AG20443 (cell line): ENCODE measurements around the gene ZNF580.

Source experiments
- DNase-seq: peaks from one replicate; pipeline ENCODE4 v3.0.0; 2012; ENCODE audit warnings: low spot score, mixed read lengths

The ZNF580 gene

DNA sequence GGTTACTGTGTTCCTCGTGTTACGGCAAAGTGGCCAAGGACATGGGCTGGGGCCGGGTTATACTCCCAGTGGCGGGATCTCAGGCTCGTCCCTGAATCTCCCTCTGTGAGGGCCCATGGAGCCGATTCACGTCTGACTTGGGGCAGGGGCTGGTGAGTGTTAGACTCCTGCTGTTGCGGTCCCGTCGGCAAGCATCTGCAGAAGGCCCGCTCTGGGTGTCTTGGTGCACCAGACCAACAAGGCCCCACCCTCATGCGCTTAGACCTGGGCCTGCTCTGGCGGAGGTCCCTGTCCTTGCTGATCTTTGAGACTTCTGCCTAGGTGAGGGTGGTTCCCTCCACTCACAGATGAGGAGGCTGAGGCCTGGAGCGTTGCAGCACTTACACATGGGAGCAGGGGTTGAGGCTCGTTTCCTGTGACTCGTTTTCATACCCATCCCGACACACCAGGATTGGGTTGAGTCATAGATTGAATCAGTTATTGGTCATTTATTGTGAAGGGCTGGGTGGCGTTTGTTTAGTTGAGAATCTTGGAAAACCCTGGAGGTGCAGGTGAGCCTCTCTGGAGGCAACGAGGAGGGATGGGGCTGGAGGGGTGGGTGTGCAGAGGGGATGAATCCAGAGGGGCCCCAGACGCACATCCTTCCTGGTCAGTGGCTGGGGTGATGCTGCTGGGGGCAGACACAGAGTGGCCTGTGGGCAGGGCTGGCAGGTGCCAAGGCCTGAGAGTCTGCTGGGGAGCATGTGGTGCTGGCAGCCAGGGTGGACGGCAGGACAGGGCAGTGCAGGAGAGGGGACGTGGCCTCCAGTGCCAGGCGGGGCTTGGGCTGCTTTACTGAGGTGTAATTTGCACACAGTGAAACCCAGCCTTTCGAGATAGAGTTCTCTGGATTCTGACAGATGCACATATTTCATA, 38.8 kb downstream of the ZNF580 start:
- no peak for DNase-seq

DNA sequence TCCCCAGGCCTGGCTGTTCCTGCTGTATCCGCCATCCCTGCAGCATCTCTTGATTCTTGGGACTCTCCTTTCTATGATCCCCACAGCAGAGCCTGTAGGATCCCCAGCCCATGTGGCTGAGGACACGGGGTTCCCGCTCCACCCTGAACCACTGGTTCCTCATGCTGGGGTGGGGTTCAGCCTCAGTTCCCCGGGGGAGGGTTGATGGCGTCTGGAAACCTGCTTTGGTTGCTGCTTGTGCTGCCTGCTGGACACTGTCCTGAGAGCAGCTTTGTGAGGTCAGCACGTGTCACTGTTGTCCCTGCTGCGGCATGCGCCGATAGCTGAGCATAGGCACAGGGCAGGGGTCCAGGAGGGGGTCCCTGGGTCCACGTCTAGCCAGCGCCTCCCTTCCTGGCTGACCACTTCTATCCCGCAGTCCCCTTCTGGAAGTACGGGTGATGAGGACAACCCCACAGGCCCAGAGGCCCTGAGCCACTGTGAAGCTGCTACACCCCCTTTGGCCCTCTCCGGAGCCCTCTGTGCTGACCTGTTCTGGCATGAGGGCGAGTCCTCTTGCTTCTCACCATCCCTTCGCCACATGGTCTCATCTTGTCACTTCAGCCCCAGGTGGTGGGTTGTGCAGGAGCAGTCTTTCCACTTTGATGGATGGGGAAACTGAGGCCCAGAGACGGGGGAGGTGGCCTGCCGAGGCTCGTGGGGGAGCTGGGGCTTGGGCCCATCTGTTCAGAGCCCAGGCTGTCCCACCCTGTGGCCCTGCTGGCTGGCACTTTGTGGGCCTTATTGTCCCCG, 39.7 kb downstream of the ZNF580 start:
- no peak for DNase-seq

DNA sequence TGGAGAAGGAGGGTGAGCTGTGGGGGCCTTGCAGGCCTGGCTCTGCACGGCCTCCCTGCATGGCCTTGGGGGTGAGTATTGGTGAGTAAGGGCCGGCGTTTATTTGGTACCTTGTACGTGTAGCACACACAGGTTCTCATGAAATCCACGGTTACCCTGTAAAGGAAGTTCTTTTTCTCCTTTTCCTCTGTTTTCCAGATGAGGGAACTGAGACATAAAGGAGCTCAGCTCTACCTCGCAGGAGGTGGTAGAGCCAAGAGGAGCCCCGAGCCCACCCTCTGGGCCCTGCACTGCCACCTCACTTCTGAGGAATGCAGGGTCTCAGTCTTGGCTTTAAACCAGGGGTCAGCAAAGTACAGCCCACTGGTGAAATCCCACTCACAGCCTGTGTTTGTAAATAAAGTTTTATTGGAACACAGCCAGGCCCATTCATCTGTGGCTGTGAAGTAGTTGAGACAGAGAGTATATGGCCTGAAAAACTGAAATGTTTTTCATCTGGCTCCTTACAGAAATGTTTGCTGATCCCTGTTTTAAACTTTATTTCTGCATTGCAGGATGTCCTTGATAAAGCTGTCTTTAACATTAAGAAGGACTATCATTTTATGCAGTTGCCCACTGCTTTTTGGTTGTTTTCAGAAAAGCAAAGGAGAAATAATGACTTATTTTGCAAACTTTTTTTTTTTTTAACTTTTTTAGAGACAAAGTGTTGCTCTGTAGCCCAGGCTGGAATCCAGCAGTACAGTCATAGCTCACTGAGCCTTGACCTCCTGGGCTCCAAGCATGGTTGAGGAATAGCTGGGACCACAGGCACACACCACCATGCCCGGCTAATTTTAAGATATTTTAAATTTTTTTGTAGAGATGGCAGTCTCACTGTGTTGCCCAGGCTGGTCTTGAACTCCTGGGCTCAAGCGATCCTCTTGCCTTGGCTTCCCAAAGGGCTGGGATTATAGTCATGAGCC, 40.6 kb downstream of the ZNF580 start:
- DNase-seq = no peak

DNA sequence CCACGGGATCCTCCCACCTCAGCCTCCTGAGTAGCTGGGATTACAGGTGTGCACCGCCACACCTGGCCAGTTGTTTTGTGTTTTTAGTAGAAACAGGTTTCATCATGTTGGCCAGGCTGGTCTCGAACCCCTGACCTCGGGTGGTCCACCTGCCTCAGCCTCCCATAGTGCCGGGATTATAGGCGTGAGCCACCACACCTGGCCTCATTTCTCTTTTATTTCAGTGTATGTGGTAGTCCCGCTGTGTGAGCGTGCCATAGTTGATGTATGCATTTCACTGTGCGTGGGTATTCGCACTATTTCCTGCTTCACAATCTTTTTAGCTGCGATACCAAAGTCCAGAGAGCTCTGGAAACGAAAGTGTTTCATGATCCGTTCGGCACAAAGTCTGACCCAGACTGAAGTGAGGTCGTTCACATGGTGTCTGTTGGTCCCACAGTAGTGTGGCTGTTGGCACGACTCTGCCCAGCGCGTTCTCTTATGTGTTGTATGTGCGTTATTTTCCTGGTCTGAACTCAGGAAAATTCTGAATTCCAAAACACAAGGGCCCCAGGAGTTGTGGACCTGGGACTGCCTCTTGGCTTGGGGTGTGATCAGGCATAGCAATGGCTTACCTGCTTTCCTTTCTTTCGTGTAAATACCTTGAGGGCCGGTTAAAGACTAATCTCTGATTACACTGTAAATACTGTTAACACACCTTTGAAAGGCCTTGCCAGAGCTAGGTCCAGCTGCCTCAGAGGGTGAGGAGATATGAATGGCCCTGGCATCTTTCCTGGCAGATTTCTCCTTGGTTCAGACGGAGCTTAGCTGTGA, 42.9 kb downstream of the ZNF580 start:
- DNase-seq = no peak

DNA sequence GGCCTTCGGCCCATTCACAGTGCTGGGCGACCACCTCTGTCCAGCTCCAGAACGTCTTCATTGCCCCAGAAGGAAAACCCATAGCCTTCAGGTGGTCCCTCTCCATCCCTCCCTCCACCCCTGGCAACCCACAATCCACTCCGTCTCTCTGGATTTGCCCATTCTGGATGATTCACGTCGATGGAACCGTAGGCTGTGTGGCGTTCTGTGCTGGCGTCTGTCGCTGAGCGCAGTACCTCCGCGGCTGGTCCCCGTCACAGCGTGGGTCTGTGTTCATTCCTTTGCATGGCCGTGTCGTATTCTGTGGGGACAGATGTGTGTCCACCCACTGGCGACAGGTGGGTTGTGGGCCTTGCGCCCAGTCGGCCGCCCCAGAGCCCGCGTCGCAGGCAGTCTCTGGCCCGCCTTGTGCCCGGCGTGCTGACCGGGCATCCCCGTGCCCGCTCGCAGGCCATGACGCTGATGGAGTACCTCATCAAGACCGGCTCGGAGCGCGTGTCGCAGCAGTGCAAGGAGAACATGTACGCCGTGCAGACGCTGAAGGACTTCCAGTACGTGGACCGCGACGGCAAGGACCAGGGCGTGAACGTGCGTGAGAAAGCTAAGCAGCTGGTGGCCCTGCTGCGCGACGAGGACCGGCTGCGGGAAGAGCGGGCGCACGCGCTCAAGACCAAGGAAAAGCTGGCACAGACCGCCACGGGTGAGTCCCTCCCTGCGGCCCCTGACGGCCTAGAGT, 44.3 kb downstream of the ZNF580 start:
- DNase-seq = no peak

DNA sequence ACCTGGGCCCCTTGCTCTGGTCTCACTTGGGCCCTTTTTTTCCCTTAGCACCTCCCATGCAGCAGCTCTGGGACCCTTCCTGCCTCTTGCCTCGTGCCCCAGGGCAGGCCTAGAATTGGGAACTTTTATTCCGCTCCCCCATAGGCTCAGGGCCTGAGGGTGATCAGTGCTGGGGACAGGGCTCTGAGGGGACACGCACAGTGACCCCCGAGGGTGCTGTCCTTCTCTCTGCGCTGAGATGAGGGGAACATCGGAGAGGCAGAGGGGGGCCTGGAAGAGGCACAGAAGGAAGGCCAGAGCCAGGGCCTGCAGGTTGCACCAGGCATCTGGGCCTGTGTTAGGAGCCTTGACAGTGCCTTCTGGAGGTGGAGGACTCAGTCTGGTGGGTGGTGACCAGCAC, 45.0 kb downstream of the ZNF580 start:
- DNase-seq = no peak

DNA sequence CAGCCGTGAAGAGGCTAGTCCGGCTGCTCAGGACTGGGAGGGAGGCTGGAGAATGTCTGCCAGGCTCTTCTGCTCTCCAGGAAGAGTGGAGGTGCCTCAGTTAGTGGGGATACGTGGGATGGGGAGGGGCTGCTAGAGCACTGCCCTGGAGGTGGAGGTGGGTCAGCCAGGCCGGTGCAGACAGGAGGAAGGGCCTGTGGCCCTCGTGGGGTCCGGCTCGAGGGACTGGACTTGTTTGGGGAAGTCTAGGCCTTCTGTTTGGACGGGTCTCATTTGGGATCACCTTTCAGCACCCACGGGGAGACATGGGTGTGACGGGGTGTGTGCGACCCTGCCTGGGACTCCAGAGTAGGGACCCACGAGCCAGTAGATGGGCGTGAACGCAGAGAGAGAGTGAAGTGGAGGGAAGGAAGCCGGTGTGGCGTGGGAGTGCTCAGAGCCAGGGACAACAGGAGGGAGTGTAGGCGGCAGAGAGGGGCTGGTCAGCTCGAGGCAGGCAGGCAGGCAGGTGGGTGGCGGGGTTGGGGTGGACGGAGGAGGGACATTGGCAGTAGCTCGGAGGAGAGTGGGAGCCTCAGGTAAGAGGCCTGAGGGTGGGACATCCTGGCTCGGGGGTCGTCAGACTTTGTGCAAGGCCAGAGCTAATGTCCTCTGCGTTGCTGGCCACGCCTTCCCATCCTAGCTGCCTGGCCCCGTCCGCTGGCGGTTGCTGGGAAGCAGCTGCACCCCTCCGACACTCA, 45.7 kb downstream of the ZNF580 start:
- no peak for DNase-seq

DNA sequence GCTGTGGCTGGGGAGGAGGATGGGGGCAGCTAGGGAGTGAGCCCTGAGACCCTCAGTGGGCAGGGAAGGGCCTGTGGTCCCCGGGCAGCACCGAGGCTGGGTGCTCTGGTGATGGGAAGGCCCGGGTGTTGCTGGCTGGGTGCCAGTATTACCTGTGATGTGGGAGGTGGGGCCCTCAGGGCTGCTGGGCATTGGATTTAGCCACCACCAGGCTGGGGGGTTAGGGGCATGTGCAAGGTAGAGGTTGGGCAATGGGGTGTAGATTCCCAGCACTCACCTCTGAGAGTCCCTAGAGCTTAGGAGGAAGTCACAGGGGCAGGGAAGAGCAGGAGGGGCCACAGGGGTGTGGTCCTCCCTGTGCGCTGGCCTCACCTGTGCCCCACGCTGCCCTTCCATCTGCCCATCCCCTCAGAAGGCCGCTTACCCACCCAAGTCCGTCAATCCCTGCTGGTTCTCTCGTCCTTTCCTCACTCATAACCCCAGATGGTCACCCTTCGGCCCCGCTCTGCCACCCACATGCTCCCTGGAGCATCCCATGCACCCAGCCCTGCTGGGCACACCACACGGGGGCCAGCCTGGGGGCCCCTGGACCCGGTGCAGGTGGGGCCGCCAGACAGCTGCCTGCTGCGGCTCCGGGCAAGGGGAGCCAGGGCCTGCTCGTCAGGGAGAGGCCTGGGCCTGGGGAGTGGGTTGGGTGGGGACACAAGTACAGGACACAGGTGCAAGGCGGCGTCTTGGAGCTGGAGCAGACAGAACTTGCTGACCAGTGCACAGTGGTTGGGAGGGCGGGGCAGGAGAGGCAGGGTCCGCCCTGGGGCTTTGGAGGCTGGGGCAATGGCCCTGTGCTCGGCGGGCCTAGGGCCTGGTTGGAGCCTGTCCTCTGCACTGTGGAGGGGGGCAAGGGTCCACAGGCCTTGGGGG, 46.7 kb downstream of the ZNF580 start:
- no peak for DNase-seq

DNA sequence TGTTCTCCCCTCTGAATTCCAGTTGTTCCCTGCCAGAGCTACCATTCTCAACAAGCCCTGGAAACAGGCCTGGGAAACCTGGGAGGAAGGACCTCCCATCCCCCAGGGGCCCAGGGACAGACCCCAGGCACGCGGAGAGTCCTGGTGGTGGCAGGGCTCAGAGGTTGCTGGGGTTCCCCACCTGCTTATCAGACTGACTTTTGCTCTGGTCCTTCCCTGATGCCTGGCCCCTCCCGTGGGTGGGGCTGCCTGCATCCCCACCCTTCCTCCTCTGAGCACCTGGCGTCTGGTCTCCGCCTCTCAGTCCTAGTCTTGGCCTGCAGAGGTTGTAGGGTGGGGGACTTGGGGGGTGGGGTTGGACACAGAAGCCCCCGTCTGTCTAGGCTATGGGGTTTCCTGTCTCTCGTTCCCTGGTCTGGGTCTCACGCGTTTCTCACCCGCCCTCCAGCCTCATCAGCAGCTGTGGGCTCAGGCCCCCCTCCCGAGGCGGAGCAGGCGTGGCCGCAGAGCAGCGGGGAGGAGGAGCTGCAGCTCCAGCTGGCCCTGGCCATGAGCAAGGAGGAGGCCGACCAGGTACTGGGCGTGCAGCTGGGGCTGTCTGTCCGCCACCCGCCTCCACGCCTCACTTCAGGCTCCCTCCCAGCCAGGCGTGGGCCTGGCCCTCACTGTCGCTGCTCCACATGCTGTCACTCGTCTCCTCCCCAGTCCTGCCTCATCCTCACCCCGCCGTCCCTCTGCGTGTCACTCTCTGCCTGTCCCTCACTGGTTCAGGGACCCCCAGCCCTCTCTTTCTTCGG, 47.8 kb downstream of the ZNF580 start:
- no peak for DNase-seq

DNA sequence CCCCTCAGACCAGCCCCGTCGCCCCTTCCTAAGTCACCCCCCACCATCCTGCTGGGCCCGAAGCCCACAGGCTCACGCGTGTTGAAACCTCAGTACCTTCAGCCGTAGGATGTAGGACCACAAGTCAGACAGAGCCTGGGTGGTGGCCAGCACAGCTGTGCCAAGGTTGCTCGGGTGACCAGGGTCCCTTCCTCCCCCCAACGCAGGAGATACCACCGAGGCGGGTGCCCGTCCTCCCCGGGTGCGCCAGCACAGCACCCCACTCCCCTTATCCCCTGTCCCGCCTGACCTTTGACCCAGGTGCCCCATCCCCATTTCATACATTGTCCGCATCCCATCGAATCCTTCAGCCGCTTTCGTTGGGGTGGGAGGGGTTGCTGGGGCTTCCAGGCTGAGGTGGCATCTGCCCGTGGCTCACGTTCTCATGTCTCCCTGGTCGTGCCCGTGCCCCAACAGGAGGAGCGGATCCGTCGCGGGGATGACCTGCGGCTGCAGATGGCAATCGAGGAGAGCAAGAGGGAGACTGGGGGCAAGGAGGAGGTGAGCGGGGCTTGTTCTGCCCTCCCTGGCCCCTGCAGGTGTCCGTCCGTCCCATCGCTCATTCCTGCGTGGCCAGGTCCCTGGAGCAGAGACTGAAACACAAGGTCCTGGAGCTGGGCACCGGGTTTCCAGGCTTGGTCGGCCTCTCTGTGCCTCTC, 48.8 kb downstream of the ZNF580 start:
- DNase-seq = no peak

DNA sequence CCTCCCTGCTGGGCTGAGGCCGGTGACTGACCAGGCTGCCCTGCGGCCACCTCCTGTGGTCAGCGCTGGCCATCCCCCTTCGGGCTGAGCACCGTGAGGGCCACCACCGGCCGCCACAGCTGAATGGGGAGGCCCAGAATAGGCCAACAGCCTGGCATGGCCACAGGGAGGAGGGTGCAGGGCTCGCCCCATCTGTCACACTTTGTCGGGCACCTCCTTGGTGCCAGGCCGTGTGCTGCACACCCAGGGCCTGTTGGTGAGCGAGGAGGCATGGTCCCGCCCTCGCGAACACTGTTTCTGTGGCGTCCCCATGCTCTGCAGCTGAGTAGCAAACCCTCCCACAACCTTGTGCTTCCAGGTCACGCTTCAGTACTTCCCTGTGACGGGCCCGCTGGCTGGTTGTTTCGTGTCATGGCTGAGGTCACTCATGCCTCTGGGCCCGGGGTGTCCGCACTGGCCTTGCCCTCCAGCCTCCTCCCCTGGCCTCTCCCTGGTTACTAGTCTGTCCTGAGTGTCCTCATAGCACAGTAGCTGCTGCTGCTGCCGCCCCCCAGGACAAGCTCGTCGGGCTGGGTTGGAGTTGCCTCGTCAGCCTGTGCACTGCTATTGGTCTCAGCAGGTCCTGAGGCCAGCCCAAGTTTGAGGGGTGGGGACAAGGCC, 49.4 kb downstream of the ZNF580 start:
- DNase-seq = no peak

DNA sequence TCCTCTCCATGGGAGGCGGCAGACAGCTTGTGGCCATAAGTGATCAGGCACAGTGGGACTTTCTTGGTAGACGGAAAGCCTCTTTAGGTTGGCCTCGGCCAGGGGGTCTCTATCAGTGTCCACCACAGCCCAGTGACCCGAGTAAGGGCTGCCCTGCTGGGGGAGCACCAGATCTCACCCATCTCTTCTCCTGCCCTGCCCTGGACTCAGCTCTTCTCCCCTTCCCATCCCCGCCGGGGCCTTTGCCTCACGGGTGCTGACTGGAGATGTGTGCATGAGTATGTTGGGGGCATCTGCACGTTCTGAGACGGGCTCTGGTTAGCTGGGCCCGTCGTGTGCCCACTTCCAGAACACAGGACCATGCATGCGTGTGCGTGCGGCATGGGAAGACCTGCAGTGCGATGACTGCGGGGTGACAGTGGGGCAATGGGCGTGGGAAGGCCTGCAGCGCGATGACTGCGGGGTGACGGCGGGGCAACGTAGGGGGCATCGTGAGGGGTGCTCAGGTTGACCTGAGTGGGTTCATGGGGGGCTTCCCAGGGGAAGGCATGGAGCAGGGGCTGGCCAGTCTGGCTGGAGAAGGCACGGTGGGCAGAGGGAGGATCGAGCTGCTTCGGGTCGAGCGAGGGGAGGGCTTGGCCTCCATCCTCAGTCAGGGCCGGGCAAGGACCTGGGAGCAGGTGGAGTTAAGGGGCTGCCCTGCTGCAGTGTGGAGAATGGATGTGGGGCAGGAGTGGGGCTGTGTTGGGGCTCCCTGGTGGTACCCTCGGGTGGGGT, 50.2 kb downstream of the ZNF580 start:
- DNase-seq = no peak

DNA sequence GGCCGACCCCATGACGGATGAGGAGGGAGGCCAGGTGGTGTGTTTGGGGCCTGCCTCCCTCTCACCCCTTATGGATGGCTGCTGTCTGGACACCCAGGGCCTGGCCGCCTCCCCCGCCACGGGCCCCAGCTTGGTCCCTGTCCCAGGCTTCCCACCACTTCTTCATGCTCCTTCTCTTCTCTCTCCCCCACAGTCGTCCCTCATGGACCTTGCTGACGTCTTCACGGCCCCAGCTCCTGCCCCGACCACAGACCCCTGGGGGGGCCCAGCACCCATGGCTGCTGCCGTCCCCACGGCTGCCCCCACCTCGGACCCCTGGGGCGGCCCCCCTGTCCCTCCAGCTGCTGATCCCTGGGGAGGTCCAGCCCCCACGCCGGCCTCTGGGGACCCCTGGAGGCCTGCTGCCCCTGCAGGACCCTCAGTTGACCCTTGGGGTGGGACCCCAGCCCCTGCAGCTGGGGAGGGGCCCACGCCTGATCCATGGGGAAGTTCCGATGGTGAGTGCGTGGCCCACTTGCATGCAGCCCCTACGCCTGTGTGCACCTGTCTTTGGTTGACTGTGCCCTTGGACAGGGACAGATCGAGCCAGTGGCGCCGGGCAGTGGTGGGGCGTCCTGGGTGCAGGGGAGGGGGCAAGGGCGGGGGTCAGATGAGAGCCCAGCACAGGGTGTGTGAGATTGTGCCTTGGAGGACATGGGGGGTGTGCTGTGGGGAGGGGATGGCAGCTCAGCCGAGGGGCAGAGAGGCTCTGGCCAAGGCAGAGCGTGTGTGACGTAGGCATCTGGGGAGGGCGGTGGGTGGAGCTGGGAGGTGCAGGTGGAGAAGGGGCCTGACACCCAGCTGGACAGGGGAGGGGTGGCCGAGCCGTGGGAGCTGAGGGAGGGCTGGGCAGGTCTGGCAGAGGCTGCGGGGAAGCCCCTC, 51.0 kb downstream of the ZNF580 start:
- DNase-seq = no peak

DNA sequence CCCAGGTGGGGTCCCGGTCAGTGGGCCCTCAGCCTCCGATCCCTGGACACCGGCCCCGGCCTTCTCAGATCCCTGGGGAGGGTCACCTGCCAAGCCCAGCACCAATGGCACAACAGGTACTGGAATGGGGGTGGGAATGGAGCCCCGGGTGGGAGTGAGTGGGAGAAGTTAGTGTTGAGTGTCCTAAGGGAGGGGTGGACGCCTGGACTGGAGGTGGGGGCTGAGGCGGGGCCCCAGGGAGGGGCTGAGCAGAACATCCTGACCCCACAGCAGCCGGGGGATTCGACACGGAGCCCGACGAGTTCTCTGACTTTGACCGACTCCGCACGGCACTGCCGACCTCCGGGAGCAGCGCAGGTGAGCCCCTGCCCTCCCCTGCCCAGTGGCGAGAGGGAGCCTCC, 51.9 kb downstream of the ZNF580 start:
- no peak for DNase-seq
